ENCODE measurements around the gene PIK3CA.
"Not testable (repeated sequence)": the region's sequence is repeated elsewhere in the genome, so short reads cannot be mapped to it uniquely, and the experiment has no call there.

Gene PIK3CA

DNA sequence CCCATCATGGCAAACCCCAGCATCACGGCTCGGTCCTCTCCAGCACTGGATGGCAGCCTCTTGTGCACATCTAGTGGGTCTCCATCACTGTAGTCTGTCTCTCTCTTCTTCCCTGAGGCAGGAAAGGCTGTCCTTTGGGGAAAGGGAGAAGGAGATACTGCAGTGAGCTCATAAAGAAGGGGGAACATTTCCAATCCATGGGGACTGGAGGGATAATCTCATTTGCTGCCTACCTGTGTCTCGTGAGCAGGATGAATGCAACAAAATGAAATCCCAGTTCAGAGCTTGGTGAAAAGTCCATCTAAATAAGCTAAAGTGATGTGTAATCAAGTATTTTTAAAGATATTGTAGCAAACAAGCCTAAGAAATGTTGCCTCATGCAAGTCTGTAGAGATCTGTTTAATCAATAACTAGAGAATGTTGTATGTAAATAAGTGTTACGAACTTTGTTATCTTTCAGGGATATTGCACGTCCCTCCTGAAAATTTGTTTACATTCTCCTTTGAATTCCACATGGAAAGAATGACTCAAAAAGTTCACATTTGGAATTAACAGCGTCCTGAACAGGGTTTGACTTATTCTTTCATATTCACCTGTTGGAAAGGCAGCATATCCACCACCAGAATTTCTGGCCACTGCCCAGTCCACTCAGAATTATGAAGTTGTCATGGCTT lies 102.8 kb downstream of the PIK3CA start, which contains the start of gene KCNMB3:
Gene KCNMB3 (minus strand): TSS at position 312 of the 674 bp plus-strand sequence. CDS start 124 bp downstream, at position 188.
- no peak within 1 kb of the TSS for H3K4me3 ChIP-seq (ENCODE audit: severe bottlenecking)
- TF ChIP-seq, protein P1, sequence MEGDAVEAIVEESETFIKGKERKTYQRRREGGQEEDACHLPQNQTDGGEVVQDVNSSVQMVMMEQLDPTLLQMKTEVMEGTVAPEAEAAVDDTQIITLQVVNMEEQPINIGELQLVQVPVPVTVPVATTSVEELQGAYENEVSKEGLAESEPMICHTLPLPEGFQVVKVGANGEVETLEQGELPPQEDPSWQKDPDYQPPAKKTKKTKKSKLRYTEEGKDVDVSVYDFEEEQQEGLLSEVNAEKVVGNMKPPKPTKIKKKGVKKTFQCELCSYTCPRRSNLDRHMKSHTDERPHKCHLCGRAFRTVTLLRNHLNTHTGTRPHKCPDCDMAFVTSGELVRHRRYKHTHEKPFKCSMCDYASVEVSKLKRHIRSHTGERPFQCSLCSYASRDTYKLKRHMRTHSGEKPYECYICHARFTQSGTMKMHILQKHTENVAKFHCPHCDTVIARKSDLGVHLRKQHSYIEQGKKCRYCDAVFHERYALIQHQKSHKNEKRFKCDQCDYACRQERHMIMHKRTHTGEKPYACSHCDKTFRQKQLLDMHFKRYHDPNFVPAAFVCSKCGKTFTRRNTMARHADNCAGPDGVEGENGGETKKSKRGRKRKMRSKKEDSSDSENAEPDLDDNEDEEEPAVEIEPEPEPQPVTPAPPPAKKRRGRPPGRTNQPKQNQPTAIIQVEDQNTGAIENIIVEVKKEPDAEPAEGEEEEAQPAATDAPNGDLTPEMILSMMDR (IDR thresholded peaks at IDR 0.05; ENCODE audit: poor library complexity, severe bottlenecking) = no peak

DNA sequence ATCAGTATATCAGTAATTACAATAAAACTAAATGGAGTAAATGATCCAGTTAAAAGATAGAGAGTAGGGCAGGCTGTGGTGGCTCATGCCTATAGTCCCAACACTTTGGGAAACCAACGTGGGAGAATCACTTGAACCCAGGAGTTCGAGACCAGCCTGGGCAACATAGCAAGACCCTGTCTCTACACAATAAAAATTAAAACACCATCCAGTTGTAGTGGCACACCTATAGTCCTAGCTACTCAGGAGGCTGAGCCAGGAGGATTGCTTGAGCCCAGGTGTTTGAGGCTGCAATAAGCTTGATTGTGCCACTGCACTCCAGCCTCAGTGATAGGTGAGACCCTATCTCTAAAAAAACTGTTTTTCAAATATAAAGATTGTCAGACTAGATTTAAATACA lies 108.7 kb downstream of the PIK3CA start:
- ATAC-seq (ENCODE audit: low read depth) (no peak), DNase-seq (ENCODE audit: low spot score) (no peak)
- Histone ChIP-seq H3K27me3 (ENCODE audit: insufficient read depth, poor library complexity, severe bottlenecking) (no peaks in the 10 kb centered on the region), H3K4me3 (ENCODE audit: severe bottlenecking) (no peak overlapping the region), H3K36me3 (ENCODE audit: low read depth) (no peaks in the 10 kb centered on the region), H3K27ac (ENCODE audit: poor library complexity, severe bottlenecking) (no peak overlapping the region), H3K9me3 (ENCODE audit: severe bottlenecking) (no peaks in the 10 kb centered on the region), H3K4me1 (ENCODE audit: insufficient read depth, poor library complexity, severe bottlenecking) (no peaks in the 10 kb centered on the region)
- TF ChIP-seq, protein P1 (IDR thresholded peaks at IDR 0.05; ENCODE audit: poor library complexity, severe bottlenecking) = no peak

More for the DNA sequence above, 102.8 kb downstream of the PIK3CA start, which contains the start of gene KCNMB3:
- no peak for ATAC-seq (ENCODE audit: low read depth)
- Histone ChIP-seq H3K27ac (ENCODE audit: poor library complexity, severe bottlenecking) (no peak within 1 kb of the TSS), H3K4me1 (ENCODE audit: insufficient read depth, poor library complexity, severe bottlenecking) (no peaks in the 10 kb centered on the region), H3K27me3 (ENCODE audit: insufficient read depth, poor library complexity, severe bottlenecking) (no peaks in the 10 kb centered on the region), H3K36me3 (ENCODE audit: low read depth) (no peaks in the 10 kb centered on the region), H3K9me3 (ENCODE audit: severe bottlenecking) (no peaks in the 10 kb centered on the region)
- no peak for DNase-seq (ENCODE audit: low spot score)

DNA sequence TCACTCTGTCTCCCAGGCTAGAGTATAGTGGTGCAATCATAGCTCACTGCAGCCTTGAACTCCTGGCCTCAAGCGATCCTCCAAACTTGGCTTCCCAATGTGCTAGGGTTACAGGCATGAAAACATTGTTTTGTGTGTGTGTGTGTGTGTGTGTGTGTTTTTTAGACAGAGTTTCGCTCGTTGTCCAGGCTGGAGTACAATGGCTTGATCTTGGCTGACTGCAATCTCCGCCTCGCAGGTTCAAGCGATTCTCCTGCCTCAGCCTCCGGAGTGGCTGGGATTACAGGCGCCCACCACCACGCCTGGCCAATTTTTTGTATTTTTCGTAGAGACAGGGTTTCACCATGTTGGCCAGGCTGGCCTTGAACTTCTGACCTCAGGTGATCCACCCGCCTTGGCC lies 109.6 kb downstream of the PIK3CA start:
- not testable (repeated sequence) for H3K36me3 ChIP-seq (ENCODE audit: low read depth)

DNA sequence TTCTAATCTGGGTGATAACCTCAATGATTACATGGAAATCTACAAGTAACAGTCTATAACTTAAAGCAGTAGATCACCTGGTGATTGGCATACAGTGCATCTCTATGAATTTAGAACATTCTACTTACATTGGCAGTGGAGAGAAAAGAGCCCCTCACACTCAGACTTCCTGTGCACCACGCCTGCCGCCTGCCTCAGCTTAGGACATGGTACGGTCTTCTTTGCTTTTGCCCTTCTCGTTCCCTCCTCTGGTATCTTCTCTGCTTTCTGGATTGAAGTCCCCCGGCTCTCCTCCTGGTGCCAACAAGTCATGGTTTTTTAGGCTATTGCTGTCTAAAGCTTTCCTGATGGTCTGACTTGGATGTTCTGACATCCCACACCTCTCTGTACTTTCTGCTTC lies 110.7 kb downstream of the PIK3CA start:
- ATAC-seq (ENCODE audit: low read depth) (no peak), DNase-seq (ENCODE audit: low spot score) (no peak)
- Histone ChIP-seq H3K27ac (ENCODE audit: poor library complexity, severe bottlenecking) (no peak overlapping the region), H3K36me3 (ENCODE audit: low read depth) (no peaks in the 10 kb centered on the region), H3K4me3 (ENCODE audit: severe bottlenecking) (no peak overlapping the region), H3K4me1 (ENCODE audit: insufficient read depth, poor library complexity, severe bottlenecking) (no peaks in the 10 kb centered on the region), H3K9me3 (ENCODE audit: severe bottlenecking) (no peaks in the 10 kb centered on the region), H3K27me3 (ENCODE audit: insufficient read depth, poor library complexity, severe bottlenecking) (no peaks in the 10 kb centered on the region)
- TF ChIP-seq, protein P1 (IDR thresholded peaks at IDR 0.05; ENCODE audit: poor library complexity, severe bottlenecking) = no peak

More for the DNA sequence above, 109.6 kb downstream of the PIK3CA start:
- not testable (repeated sequence) for H3K4me3 ChIP-seq (ENCODE audit: severe bottlenecking); H3K9me3 ChIP-seq (ENCODE audit: severe bottlenecking); H3K4me1 ChIP-seq (ENCODE audit: insufficient read depth, poor library complexity, severe bottlenecking); H3K27ac ChIP-seq (ENCODE audit: poor library complexity, severe bottlenecking); DNase-seq (ENCODE audit: low spot score); H3K27me3 ChIP-seq (ENCODE audit: insufficient read depth, poor library complexity, severe bottlenecking); ATAC-seq (ENCODE audit: low read depth)

DNA sequence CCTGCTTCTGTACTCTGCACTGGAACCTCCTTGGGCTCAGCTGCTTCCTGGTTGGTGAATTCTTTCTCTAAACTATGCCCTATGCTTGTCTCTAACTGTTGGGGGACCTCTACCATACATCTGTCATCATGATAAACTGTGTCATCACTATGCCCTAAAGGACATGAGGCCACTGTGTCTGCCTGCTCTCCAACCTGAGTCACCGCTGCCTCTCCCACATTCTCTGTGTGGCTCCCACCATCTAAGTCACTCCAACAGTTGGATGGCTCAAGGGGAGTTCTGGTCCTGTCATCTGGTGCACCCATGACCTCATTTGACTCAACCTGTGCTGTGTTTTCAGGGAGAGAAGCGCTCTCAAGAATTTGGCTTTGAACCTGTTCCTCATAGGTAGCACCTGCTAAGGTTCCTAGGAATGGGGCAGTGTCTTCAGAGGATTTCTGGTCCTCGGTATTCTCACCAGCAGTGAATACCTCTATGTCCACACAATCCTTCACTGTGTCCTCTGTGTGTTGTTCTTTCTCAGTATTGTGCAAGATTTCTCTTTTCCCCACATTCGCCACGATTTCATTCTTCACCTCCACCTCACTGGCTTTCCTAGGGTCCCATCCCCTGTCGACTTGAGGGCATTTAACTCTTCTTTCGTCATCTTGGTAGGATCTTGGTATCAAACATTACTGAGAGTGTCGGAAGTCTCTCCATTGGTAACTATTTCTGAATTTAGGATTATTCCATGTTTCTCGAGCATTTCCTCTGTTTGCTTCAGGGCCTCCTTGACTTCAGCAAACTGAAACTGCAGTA lies 112.0 kb downstream of the PIK3CA start:
- not testable (repeated sequence) for H3K4me1 ChIP-seq (ENCODE audit: insufficient read depth, poor library complexity, severe bottlenecking); H3K9me3 ChIP-seq (ENCODE audit: severe bottlenecking); H3K27ac ChIP-seq (ENCODE audit: poor library complexity, severe bottlenecking); H3K27me3 ChIP-seq (ENCODE audit: insufficient read depth, poor library complexity, severe bottlenecking); H3K36me3 ChIP-seq (ENCODE audit: low read depth); H3K4me3 ChIP-seq (ENCODE audit: severe bottlenecking); ATAC-seq (ENCODE audit: low read depth); DNase-seq (ENCODE audit: low spot score)

Data from RWPE2 (cell line).